A673 (cell line): ENCODE measurements around the gene OTOGL.

ENCODE experiments used
- EZH2 ChIP-seq: fragments of 200-600 bp; sonication (generic); IDR thresholded peaks from 2 replicates; pipeline ENCODE4 v1.6.1; 2017; ENCODE audit warnings: borderline replicate concordance, low read depth, mild to moderate bottlenecking, mixed read lengths, antibody characterized with exemption, low read length; ENCODE audit not compliant: poor library complexity, severe bottlenecking
- TF ChIP-seq, protein P1 (sequence below): fragments of 300-800, 200-600 bp; sonication (generic); conservative IDR thresholded peaks from 2 replicates; pipeline ENCODE4 v1.5.1; 2017; ENCODE audit warnings: low read depth, mild to moderate bottlenecking, antibody characterized with exemption, low read length, moderate library complexity, mixed read lengths

DNA sequence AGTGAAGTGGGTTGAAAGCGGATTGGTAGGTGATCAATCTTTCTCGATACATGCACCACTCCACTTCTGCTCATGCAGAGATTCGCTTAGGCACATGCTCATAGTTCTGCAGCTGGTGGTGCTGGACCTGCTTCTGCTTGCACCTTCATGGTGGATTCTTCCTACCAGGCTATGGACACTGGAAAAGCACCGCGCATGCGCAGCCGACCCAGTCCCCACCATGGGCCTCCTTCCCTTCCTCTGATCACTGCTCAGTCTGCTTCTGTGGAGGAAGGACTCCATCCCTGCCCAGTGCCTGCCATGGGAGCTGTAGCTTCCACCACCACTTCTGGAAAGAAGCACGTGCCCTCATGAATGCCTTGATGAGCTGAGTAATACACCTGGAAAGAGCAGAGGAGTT is 282.9 kb downstream of the OTOGL start:
- TF ChIP-seq, protein P1, sequence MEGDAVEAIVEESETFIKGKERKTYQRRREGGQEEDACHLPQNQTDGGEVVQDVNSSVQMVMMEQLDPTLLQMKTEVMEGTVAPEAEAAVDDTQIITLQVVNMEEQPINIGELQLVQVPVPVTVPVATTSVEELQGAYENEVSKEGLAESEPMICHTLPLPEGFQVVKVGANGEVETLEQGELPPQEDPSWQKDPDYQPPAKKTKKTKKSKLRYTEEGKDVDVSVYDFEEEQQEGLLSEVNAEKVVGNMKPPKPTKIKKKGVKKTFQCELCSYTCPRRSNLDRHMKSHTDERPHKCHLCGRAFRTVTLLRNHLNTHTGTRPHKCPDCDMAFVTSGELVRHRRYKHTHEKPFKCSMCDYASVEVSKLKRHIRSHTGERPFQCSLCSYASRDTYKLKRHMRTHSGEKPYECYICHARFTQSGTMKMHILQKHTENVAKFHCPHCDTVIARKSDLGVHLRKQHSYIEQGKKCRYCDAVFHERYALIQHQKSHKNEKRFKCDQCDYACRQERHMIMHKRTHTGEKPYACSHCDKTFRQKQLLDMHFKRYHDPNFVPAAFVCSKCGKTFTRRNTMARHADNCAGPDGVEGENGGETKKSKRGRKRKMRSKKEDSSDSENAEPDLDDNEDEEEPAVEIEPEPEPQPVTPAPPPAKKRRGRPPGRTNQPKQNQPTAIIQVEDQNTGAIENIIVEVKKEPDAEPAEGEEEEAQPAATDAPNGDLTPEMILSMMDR = no peak
- TF ChIP-seq EZH2 = no peak
